H9 (cell line): ENCODE results near the gene PTK7. TPM values are rescaled to one million over a fixed set of nuclear protein-coding genes. Genes with fewer than 3 reads are reported as not detected.

Experiments used
- DNase-seq: peaks from one replicate; pipeline ENCODE4 v3.0.0-alpha.2; 2017
- H2AFZ ChIP-seq: one replicate; pipeline ENCODE4 v1.6.1; 2013; ENCODE audit warnings: mild to moderate bottlenecking, low read length, control low read depth, moderate library complexity
- H2AK5ac ChIP-seq: 2 replicates; pipeline ENCODE4 v1.6.1; 2013; ENCODE audit warnings: low read length, control low read depth, mixed read lengths; ENCODE audit not compliant: insufficient read length
- H2BK120ac ChIP-seq: one replicate; pipeline ENCODE4 v1.6.1; 2013; ENCODE audit warnings: low read depth, mild to moderate bottlenecking, low read length, control low read depth, inconsistent platforms; ENCODE audit not compliant: poor library complexity, severe bottlenecking
- H2BK12ac ChIP-seq: 2 replicates; pipeline ENCODE4 v1.6.1; 2013; ENCODE audit warnings: low read length, control low read depth, mixed read lengths, low read depth; ENCODE audit not compliant: insufficient read length
- H2BK15ac ChIP-seq: 2 replicates; pipeline ENCODE4 v1.6.1; 2013; ENCODE audit warnings: low read depth, low read length, control low read depth
- H2BK20ac ChIP-seq: one replicate; pipeline ENCODE4 v1.6.1; 2013; ENCODE audit warnings: low read depth, mild to moderate bottlenecking, low read length, control low read depth, inconsistent platforms; ENCODE audit not compliant: poor library complexity, severe bottlenecking
- H2BK5ac ChIP-seq: 2 replicates; pipeline ENCODE4 v1.6.1; 2013; ENCODE audit warnings: low read length, control low read depth, mixed read lengths; ENCODE audit not compliant: insufficient read length
- H3K14ac ChIP-seq: 2 replicates; pipeline ENCODE4 v1.6.1; 2013; ENCODE audit warnings: low read length, control low read depth; ENCODE audit not compliant: insufficient read depth
- H3K18ac ChIP-seq: 2 replicates; pipeline ENCODE4 v1.6.1; 2013; ENCODE audit warnings: low read depth, mild to moderate bottlenecking, mixed read lengths, low read length, control low read depth; ENCODE audit not compliant: insufficient read length
- H3K23ac ChIP-seq: 2 replicates; pipeline ENCODE4 v1.6.1; 2013; ENCODE audit warnings: low read length, control low read depth, mixed read lengths, low read depth; ENCODE audit not compliant: insufficient read length
- H3K23me2 ChIP-seq: 2 replicates; pipeline ENCODE4 v1.6.1; 2013; ENCODE audit warnings: low read depth, mild to moderate bottlenecking, mixed read lengths, low read length, control low read depth; ENCODE audit not compliant: insufficient read length, poor library complexity, severe bottlenecking
- H3K27ac ChIP-seq: 2 replicates; pipeline ENCODE4 v1.5.1; 2013; ENCODE audit warnings: low read length, control low read depth, mixed read lengths, low read depth; ENCODE audit not compliant: insufficient read length
- H3K27me3 ChIP-seq: 2 replicates; pipeline ENCODE4 v1.6.1; 2013; ENCODE audit warnings: low read length, control low read depth, inconsistent platforms; ENCODE audit not compliant: insufficient read depth
- H3K4ac ChIP-seq: 2 replicates; pipeline ENCODE4 v1.6.1; 2013; ENCODE audit warnings: low read depth, mild to moderate bottlenecking, control low read depth, inconsistent platforms, low read length, moderate library complexity
- H3K4me1 ChIP-seq: 2 replicates; pipeline ENCODE4 v1.6.1; 2013; ENCODE audit warnings: low read length, control low read depth, inconsistent platforms; ENCODE audit not compliant: insufficient read depth
- H3K4me2 ChIP-seq: 2 replicates; pipeline ENCODE4 v1.6.1; 2013; ENCODE audit warnings: low read length, control low read depth, mixed read lengths; ENCODE audit not compliant: insufficient read length, insufficient read depth
- H3K56ac ChIP-seq: 2 replicates; pipeline ENCODE4 v1.6.1; 2013; ENCODE audit warnings: low read depth, mild to moderate bottlenecking, mixed read lengths, low read length, control low read depth; ENCODE audit not compliant: insufficient read length
- H3K79me1 ChIP-seq: 2 replicates; pipeline ENCODE4 v1.6.1; 2013; ENCODE audit warnings: low read depth, mild to moderate bottlenecking, moderate library complexity, low read length, control low read depth, inconsistent platforms; ENCODE audit not compliant: insufficient read depth, poor library complexity, severe bottlenecking
- H3K79me2 ChIP-seq: 2 replicates; pipeline ENCODE4 v1.6.1; 2013; ENCODE audit warnings: low read length, control low read depth, inconsistent platforms; ENCODE audit not compliant: insufficient read depth
- H3K9ac ChIP-seq: 2 replicates; pipeline ENCODE4 v1.6.1; 2013; ENCODE audit warnings: low read length, control low read depth, mixed read lengths; ENCODE audit not compliant: insufficient read length; ENCODE audit errors: extremely low read depth
- H3K9me3 ChIP-seq: one replicate; pipeline ENCODE4 v1.6.1; 2013; ENCODE audit warnings: low read depth, low read length, inconsistent platforms; ENCODE audit not compliant: control insufficient read depth
- H3T11ph ChIP-seq: one replicate; pipeline ENCODE4 v1.6.1; 2013; ENCODE audit warnings: mild to moderate bottlenecking, low read length, control low read depth, inconsistent platforms
- H4K20me1 ChIP-seq: one replicate; pipeline ENCODE4 v1.6.1; 2013; ENCODE audit not compliant: control insufficient read depth, insufficient read length, insufficient read depth
- H4K5ac ChIP-seq: 2 replicates; pipeline ENCODE4 v1.6.1; 2013; ENCODE audit warnings: low read depth, mild to moderate bottlenecking, mixed read lengths, low read length, control low read depth; ENCODE audit not compliant: insufficient read length
- H4K8ac ChIP-seq: replicated peaks from 2 replicates; pipeline ENCODE4 v1.6.1; 2013; ENCODE audit warnings: low read length, control low read depth, mixed read lengths, low read depth; ENCODE audit not compliant: insufficient read length
- H4K91ac ChIP-seq: 2 replicates; pipeline ENCODE4 v1.6.1; 2013; ENCODE audit warnings: low read depth, mild to moderate bottlenecking, moderate library complexity, mixed read lengths, low read length, control low read depth; ENCODE audit not compliant: insufficient read length
- H3K27ac Mint-ChIP-seq, 3 experiments: 2 replicates in 2 of 3; 3 replicates in 1 of 3; pipeline ENCODE4 v1.8.0; 2020 to 2021; ENCODE audit warnings: mixed read lengths in 3 of 3, mild to moderate bottlenecking in 1 of 3, moderate library complexity in 1 of 3
- H3K27me3 Mint-ChIP-seq: 2 replicates; pipeline ENCODE4 v1.8.0; 2021; ENCODE audit warnings: low read depth, mild to moderate bottlenecking, moderate library complexity, mixed read lengths
- H3K36me3 Mint-ChIP-seq, 3 experiments: 2 replicates in 2 of 3; 3 replicates in 1 of 3; pipeline ENCODE4 v1.8.0; 2020 to 2021; ENCODE audit warnings: low read depth in 3 of 3, mixed read lengths in 3 of 3; ENCODE audit not compliant: insufficient read depth in 1 of 3
- H3K4me1 Mint-ChIP-seq, 2 experiments: 2 replicates each; pipeline ENCODE4 v1.8.0; 2020; ENCODE audit warnings: mixed read lengths in 2 of 2
- H3K4me3 Mint-ChIP-seq, 2 experiments: 2 replicates in 1 of 2; 3 replicates in 1 of 2; pipeline ENCODE4 v1.8.0; 2020 to 2021; ENCODE audit warnings: mild to moderate bottlenecking in 2 of 2, mixed read lengths in 2 of 2, moderate library complexity in 1 of 2
- H3K9me3 Mint-ChIP-seq, 2 experiments: 2 replicates in 1 of 2; 3 replicates in 1 of 2; pipeline ENCODE4 v1.8.0; 2020; ENCODE audit warnings: mild to moderate bottlenecking in 2 of 2, mixed read lengths in 2 of 2, moderate library complexity in 1 of 2
- CTCF ChIP-seq: fragments of 200-600 bp; sonication (generic); conservative IDR thresholded peaks from 3 replicates; pipeline ENCODE4 v1.8.0; 2021; ENCODE audit warnings: antibody characterized with exemption, mild to moderate bottlenecking
- WGBS: extraction: QIAGEN DNeasy Blood & Tissue Kit; methylation state at CpG from one replicate; pipeline ENCODE4 v1.1.7; 2013; ENCODE audit warnings: missing lambda C conversion rate, low lambda C conversion rate, mixed read lengths; ENCODE audit not compliant: insufficient read length; ENCODE audit errors: extremely low coverage; 5-methylcytosine and 5-hydroxymethylcytosine counted together
- total RNA-seq: library from RNA; stranded (reverse); gene quantifications from 2 replicates; pipeline ENCODE4 v1.2.1, GENCODE V29; 2021

Gene PTK7
- total RNA-seq, 1 experiment from 2014 or later, result 128 TPM

GRCh38 chr6:43174263-43175112 is 98.4 kb downstream of the PTK7 start:
- Histone ChIP-seq H2BK12ac (no peak overlapping the region), H3K4me1 (peaks cover 4% of the 10 kb centered on the region; the same call in 1 of the 2 replicates), H2AFZ (no peak overlapping the region), H3K56ac (no peak overlapping the region), H3K9me3 (no peaks in the 10 kb centered on the region), H2BK20ac (no peak overlapping the region), H2BK5ac (no peak overlapping the region), H4K91ac (no peak overlapping the region), H2BK15ac (no peak overlapping the region), H4K8ac (no peak overlapping the region), H3K9ac (no peak overlapping the region), H3K27ac (no peak overlapping the region), H2AK5ac (no peak overlapping the region), H3K23me2 (peaks cover 23% of the 10 kb centered on the region), H3T11ph (no peak overlapping the region), H3K79me2 (peaks cover 2% of the 10 kb centered on the region; the same call in 1 of the 2 replicates), H4K20me1 (no peaks in the 10 kb centered on the region), H3K79me1 (peaks cover 4% of the 10 kb centered on the region), H3K4ac (no peak overlapping the region), H3K14ac (peak overlapping the region; percentile 96; the same call in 1 of the 2 replicates), H3K18ac (peak overlapping the region; percentile 95), H3K4me2 (peak overlapping the region; percentile 79), H3K27me3 (no peaks in the 10 kb centered on the region), H3K23ac (no peak overlapping the region), H2BK120ac (no peak overlapping the region), H4K5ac (no peak overlapping the region)
- TF ChIP-seq CTCF, result no peak; the same call in 2 of the 3 replicates
- DNase-seq, result peak; percentile 99
- peaks cover 0 to 3% of the 10 kb centered on the region in 2 experiments; a peak in 2 of 5 replicates for H3K9me3 Mint-ChIP-seq
- peaks cover 6% of the 10 kb centered on the region for H3K27me3 Mint-ChIP-seq
- H3K4me3 Mint-ChIP-seq, result peak overlapping the region; percentile 99 to 100
- H3K4me1 Mint-ChIP-seq, result peaks cover 31 to 32% of the 10 kb centered on the region in 2 experiments
- peaks cover 38 to 55% (median 55%) of the 10 kb centered on the region in 3 experiments for H3K36me3 Mint-ChIP-seq
- peak overlapping the region; percentile 91 to 98 (median 91); a peak in 4 of 7 replicates for H3K27ac Mint-ChIP-seq
- WGBS, result no CpG with 5 or more reads among the region's 32 CpGs
